Vagina (tissue), 2 donors: ENCODE data around the gene DNASE1L2. TPM values are rescaled to one million over a fixed set of nuclear protein-coding genes. Genes with fewer than 3 reads are reported as not detected.

ENCODE experiments used
- DNase-seq, 2 donors: peaks; one replicate each; pipeline ENCODE4 v3.0.0-alpha.2; 2017; ENCODE audit errors: extremely low spot score in 2 of 2
- H3K27ac ChIP-seq: fragments of 200-600 bp; sonication (generic); one replicate; pipeline ENCODE4 v1.5.1; 2019
- H3K27me3 ChIP-seq: fragments of 200-600 bp; sonication (generic); one replicate; pipeline ENCODE4 v1.5.1; 2019
- H3K36me3 ChIP-seq, 2 donors: fragments of 200-600 bp; sonication (generic); one replicate each; pipeline ENCODE4 v1.5.1; 2017 to 2019
- H3K4me1 ChIP-seq: fragments of 200-600 bp; sonication (generic); one replicate; pipeline ENCODE4 v1.5.1; 2019
- H3K4me3 ChIP-seq, 2 donors: fragments of 200-600 bp; sonication (generic); 1 replicate in 1 of 2; 2 replicates in 1 of 2; pipeline ENCODE4 v1.5.1; 2016 to 2019
- H3K9me3 ChIP-seq: fragments of 200-600 bp; sonication (generic); one replicate; pipeline ENCODE4 v1.5.1; 2019
- POLR2A ChIP-seq, 2 donors: fragments of 450-650 bp; IDR thresholded peaks; one replicate each; pipeline ENCODE4 v1.6.1; 2017; ENCODE audit warnings: antibody characterized with exemption in 2 of 2, mild to moderate bottlenecking in 2 of 2, moderate library complexity in 2 of 2
- POLR2AphosphoS5 ChIP-seq, 2 donors: sonication (generic); formaldehyde crosslinking; IDR thresholded peaks; one replicate each; pipeline ENCODE4 v1.9.0; 2017; ENCODE audit warnings: antibody characterized with exemption in 2 of 2, mild to moderate bottlenecking in 2 of 2, low read depth in 1 of 2; ENCODE audit not compliant: insufficient read depth in 1 of 2
- intact Hi-C: fragments of 100-400 bp; cut with DNase I; formaldehyde crosslinking; loops from one replicate; pipeline ENCODE4 v1.15.1; 2023
- total RNA-seq: library from RNA; depleted of rRNA; stranded (reverse); fragments of >200 nt; gene quantifications from one replicate; pipeline ENCODE4 v1.2.3, GENCODE V29; 2016
- TF ChIP-seq, protein P1 (sequence below), 3 experiments: fragments of 450-650 bp in 2 of 3; fragments of 200-600 bp in 1 of 3; sonication (generic) in 1 of 3; IDR thresholded peaks; one replicate each; pipeline ENCODE4 v1.5.1; 2017 to 2019; ENCODE audit warnings: antibody characterized with exemption in 3 of 3, mild to moderate bottlenecking in 2 of 3, moderate library complexity in 2 of 3

The DNASE1L2 gene
- total RNA-seq, 1 donor from 2014 or later: 0.74 TPM

DNA sequence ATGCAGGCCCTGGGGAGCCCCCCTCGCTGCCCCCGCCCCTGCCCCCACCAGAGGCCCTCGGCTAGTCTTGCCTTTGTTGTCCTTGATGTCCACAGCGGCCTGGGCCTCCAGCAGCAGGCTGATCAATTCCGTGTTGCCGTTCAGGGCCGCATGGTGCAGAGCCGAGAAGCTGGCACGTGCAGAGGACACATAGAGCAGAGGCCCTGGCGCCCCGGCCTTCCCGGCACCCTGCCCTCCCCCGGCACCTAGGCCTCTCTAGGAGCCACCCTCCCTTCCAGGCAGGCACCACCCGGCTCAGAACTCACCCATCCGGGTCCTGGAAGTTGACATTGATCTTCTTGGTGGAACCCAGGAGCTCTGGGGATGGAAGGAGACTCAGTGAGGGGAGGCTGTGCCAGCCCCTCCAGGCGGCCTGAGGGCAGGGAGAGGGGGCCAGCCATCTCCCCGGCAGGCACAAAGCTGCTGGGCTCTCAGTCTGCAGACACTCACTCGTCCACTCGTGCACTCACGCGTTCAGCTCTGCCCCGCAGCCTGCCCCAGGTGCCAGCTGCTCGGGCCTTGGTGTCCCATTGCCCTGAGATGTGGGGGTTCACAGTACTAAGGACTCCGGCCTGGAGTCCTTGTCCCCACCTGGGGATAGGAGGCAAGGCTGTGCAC is 46.1 kb upstream of the DNASE1L2 start:
- H3K9me3 ChIP-seq: no peaks in the 10 kb centered on the region
- no peak for DNase-seq
- peaks cover 1% of the 10 kb centered on the region for H3K27me3 ChIP-seq
- H3K4me1 ChIP-seq: peaks cover 9% of the 10 kb centered on the region
- intact Hi-C loops: no loop called here
- no peaks in the 10 kb centered on the region for H3K36me3 ChIP-seq
- TF ChIP-seq POLR2A (IDR thresholded peaks at IDR 0.05): no peak
- H3K27ac ChIP-seq: no peak overlapping the region
- H3K4me3 ChIP-seq: no peak overlapping the region

DNA sequence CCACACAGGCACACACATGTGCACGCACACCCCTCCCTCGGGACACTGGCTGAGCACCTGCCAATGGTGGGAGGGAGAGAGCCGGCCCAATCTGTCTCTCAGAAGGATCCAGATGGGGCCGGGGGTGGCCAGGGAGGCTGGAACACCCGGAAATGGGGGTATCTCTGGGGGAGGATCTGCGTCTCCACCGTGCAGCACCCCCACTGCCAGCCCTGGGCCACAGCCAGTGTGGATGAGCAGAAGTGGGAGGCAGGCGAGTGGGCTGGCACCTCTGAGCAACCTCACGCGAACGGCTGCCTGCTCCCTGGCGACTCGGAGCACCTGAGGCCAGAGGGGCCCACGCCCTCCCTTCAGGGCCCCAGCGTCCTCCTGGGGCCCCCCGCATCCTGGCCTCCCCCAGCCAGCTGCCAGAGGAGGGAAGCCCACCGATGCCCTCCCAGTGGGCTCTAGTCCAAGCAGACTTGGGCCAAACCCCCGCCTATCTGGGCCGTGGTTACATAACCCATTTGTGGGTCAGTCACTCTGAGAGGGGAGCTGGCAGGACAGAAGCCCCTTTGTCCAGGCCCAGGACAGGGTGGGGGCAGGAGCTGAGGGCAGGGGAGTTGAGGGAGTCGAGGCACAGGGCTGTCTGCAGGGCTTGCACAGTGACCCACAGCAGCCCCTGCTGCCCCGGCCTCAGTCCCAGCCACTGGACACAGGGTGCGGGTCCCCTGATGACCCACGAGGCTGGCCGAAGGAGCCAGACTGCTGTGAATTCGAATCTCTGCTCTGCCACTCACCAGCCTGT is 45.4 kb upstream of the DNASE1L2 start:
- H3K36me3 ChIP-seq: no peaks in the 10 kb centered on the region
- no peaks in the 10 kb centered on the region for H3K9me3 ChIP-seq
- no peak overlapping the region for H3K27ac ChIP-seq
- intact Hi-C loops: no loop called here
- H3K27me3 ChIP-seq: peaks cover 8% of the 10 kb centered on the region
- no peak for DNase-seq
- TF ChIP-seq, protein P1, sequence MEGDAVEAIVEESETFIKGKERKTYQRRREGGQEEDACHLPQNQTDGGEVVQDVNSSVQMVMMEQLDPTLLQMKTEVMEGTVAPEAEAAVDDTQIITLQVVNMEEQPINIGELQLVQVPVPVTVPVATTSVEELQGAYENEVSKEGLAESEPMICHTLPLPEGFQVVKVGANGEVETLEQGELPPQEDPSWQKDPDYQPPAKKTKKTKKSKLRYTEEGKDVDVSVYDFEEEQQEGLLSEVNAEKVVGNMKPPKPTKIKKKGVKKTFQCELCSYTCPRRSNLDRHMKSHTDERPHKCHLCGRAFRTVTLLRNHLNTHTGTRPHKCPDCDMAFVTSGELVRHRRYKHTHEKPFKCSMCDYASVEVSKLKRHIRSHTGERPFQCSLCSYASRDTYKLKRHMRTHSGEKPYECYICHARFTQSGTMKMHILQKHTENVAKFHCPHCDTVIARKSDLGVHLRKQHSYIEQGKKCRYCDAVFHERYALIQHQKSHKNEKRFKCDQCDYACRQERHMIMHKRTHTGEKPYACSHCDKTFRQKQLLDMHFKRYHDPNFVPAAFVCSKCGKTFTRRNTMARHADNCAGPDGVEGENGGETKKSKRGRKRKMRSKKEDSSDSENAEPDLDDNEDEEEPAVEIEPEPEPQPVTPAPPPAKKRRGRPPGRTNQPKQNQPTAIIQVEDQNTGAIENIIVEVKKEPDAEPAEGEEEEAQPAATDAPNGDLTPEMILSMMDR (IDR thresholded peaks at IDR 0.05): no peak
- TF ChIP-seq POLR2AphosphoS5 (IDR thresholded peaks at IDR 0.05; ENCODE audit: insufficient read depth in 1 of 2, low read depth in 1 of 2) (no peak), POLR2A (IDR thresholded peaks at IDR 0.05) (no peak)
- peaks cover 16% of the 10 kb centered on the region for H3K4me1 ChIP-seq
- no peak overlapping the region for H3K4me3 ChIP-seq

DNA sequence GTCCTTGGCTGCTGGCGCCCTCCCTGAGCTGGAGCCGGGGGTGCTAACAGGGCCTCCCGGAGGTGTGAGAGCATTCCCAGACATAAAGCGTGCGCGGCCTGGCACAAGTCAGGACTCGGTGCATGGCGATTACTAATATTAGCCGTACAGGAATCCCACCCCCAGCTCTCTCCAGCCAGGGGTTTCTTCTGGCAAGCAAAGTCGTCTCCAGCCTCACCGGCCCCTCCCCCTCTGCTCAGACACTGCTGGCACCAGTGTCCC is 44.9 kb upstream of the DNASE1L2 start:
- no peak for DNase-seq
- no peak overlapping the region for H3K27ac ChIP-seq
- H3K27me3 ChIP-seq: peaks cover 11% of the 10 kb centered on the region
- H3K4me1 ChIP-seq: peaks cover 18% of the 10 kb centered on the region
- intact Hi-C loops: no loop called here
- TF ChIP-seq, protein P1 (IDR thresholded peaks at IDR 0.05): no peak
- no peak for TF ChIP-seq POLR2A (IDR thresholded peaks at IDR 0.05)
- no peak for TF ChIP-seq POLR2AphosphoS5 (IDR thresholded peaks at IDR 0.05; ENCODE audit: insufficient read depth in 1 of 2, low read depth in 1 of 2)
- H3K36me3 ChIP-seq: no peaks in the 10 kb centered on the region
- no peak overlapping the region for H3K4me3 ChIP-seq
- H3K9me3 ChIP-seq: no peaks in the 10 kb centered on the region

DNA sequence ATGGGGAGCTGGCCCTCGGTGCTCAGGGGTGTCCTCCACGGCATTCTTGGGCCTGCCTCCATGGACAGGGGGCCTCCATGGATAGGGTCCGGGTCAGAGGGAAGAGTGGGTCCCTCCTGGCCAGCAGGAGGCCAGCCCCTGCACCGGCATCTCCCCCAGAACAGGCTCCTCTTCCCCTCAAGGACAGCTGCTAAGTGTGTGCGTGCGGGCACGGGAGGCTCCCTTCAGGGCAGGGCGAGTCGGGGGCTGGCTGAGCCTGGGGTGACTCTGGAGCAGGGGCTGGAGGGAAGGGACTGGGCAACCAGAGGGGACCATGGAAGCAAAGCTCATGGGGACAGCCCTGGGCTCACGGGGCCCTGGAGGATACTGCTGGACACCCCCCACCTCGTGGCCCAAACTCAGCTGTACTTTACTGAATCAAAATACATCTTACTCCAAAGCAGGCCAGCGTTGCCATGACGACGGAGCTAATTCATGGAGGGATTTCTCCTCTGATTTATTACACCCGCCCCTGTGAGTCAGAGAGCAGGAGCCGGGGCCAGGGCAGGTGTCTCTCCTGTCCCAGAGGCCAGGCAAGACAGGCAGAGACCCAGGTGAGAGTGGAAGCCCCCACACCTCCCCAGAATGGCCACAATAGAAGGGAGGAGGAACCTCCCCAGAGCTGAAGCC is 41.9 kb upstream of the DNASE1L2 start:
- intact Hi-C loops: no loop called here
- no peak overlapping the region for H3K27ac ChIP-seq
- peaks cover 18% of the 10 kb centered on the region for H3K4me1 ChIP-seq
- DNase-seq: no peak
- H3K4me3 ChIP-seq: no peak overlapping the region
- TF ChIP-seq, protein P1 (IDR thresholded peaks at IDR 0.05): no peak
- no peak for TF ChIP-seq POLR2AphosphoS5 (IDR thresholded peaks at IDR 0.05; ENCODE audit: insufficient read depth in 1 of 2, low read depth in 1 of 2)
- no peak for TF ChIP-seq POLR2A (IDR thresholded peaks at IDR 0.05)
- H3K36me3 ChIP-seq: no peaks in the 10 kb centered on the region
- H3K27me3 ChIP-seq: peaks cover 11% of the 10 kb centered on the region
- no peaks in the 10 kb centered on the region for H3K9me3 ChIP-seq

DNA sequence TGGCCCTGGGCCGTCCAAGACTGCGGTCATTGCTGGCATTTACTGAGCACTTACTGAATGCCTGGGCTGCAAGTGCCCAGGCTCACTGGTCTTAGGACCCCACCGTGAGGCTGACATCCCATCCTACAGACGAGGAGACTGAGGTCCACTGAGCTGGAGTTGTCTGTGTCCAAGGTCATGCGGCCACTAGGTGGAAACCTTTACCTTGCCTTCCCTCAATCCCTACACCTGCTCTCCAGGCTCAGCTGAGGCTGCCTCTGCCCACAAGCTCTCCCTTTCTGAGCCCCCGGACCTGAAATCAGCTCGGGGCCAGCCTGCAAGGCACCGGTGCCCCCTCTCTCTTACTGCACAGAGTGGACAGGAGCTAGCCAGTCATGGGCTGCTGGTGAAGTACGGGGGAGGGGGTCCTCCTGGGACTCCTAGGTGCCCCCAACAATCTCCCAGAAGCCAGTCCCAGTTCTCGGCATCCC is 41.4 kb upstream of the DNASE1L2 start:
- Histone ChIP-seq H3K4me1 (peaks cover 18% of the 10 kb centered on the region), H3K4me3 (no peak overlapping the region), H3K9me3 (no peaks in the 10 kb centered on the region), H3K27me3 (peaks cover 11% of the 10 kb centered on the region), H3K27ac (no peak overlapping the region), H3K36me3 (no peaks in the 10 kb centered on the region)
- TF ChIP-seq, protein P1 (IDR thresholded peaks at IDR 0.05): no peak
- no peak for TF ChIP-seq POLR2AphosphoS5 (IDR thresholded peaks at IDR 0.05; ENCODE audit: insufficient read depth in 1 of 2, low read depth in 1 of 2)
- no peak for TF ChIP-seq POLR2A (IDR thresholded peaks at IDR 0.05)
- DNase-seq: no peak
- intact Hi-C loops: no loop called here
